K562 (cell line): ENCODE results near the gene QRICH1. TPM values are rescaled to one million over a fixed set of nuclear protein-coding genes. Genes with fewer than 3 reads are reported as not detected.

Experiments
- DACH1 ChIP-seq: fragments of 450-650 bp; IDR thresholded peaks from 2 replicates; pipeline ENCODE4 v1.6.1; 2018; ENCODE audit not compliant: partially characterized antibody
- HDAC1 ChIP-seq, 2 experiments: fragments of 450-650 bp; IDR thresholded peaks; 2 replicates each; pipeline ENCODE4 v1.6.1; 2016 to 2017; ENCODE audit warnings: inconsistent platforms in 1 of 2, mild to moderate bottlenecking in 1 of 2, moderate library complexity in 1 of 2
- JUN ChIP-seq, 2 experiments: sonication (generic) in 1 of 2; formaldehyde crosslinking in 1 of 2; IDR thresholded peaks; 2 replicates each; pipeline versions ENCODE4 v1.6.1 to v1.8.0; 2012 to 2022; ENCODE audit warnings: borderline replicate concordance in 2 of 2, mild to moderate bottlenecking in 2 of 2, improper control_type of control experiment in 1 of 2, low read depth in 1 of 2, low read length in 1 of 2, missing genetic modification reagents in 1 of 2
- MAFG ChIP-seq: fragments of 450-650 bp; conservative IDR thresholded peaks from 2 replicates; pipeline ENCODE4 v1.6.1; 2016; ENCODE audit warnings: missing genetic modification characterization, missing compliant biosample characterization
- MCM5 ChIP-seq: fragments of 450-650 bp; IDR thresholded peaks from 2 replicates; pipeline ENCODE4 v1.6.1; 2016; ENCODE audit warnings: low read depth
- MYC ChIP-seq, 2 experiments: fragments of 250-450 bp in 1 of 2; sonication (Bioruptor Pico) in 1 of 2; IDR thresholded peaks; 2 replicates each; pipeline versions ENCODE4 v1.5.1 to v1.6.1; 2012 to 2021; ENCODE audit warnings: low read depth in 2 of 2, borderline replicate concordance in 1 of 2, improper control_type of control experiment in 1 of 2, low read length in 1 of 2, mild to moderate bottlenecking in 1 of 2, moderate library complexity in 1 of 2
- NR4A1 ChIP-seq, 2 experiments: fragments of 250-450 bp in 1 of 2; fragments of 450-650 bp in 1 of 2; sonication (Bioruptor Pico) in 1 of 2; IDR thresholded peaks; 2 replicates each; pipeline versions ENCODE4 v1.4.0 to v1.6.1; 2016 to 2020; ENCODE audit warnings: mild to moderate bottlenecking in 2 of 2, missing compliant biosample characterization in 1 of 2, missing genetic modification characterization in 1 of 2, moderate library complexity in 1 of 2
- SIN3B ChIP-seq: fragments of 450-650 bp; IDR thresholded peaks from 2 replicates; pipeline ENCODE4 v1.6.1; 2017; ENCODE audit warnings: low read depth, mild to moderate bottlenecking, moderate library complexity
- TAF1 ChIP-seq: IDR thresholded peaks from 2 replicates; pipeline ENCODE4 v1.6.1; 2011; ENCODE audit warnings: mild to moderate bottlenecking, low read length, moderate library complexity; ENCODE audit not compliant: insufficient read depth, control insufficient read depth, severe bottlenecking; ENCODE audit errors: extremely low read depth
- UBTF ChIP-seq, 2 experiments: IDR thresholded peaks; 2 replicates each; pipeline ENCODE4 v1.6.1; 2012; ENCODE audit warnings: improper control_type of control experiment in 2 of 2, low read depth in 2 of 2, low read length in 2 of 2, borderline replicate concordance in 1 of 2
- ZBTB40 ChIP-seq, 2 experiments: fragments of 450-650 bp in 1 of 2; sonication (generic) in 1 of 2; formaldehyde crosslinking in 1 of 2; IDR thresholded peaks; 2 replicates each; pipeline versions ENCODE4 v1.7.1 to v1.9.0; 2016 to 2022; ENCODE audit warnings: inconsistent platforms in 1 of 2, mild to moderate bottlenecking in 1 of 2, missing genetic modification reagents in 1 of 2
- polyA plus RNA-seq, 8 experiments: library from polyadenylated mRNA; depleted of rRNA in 4 of 8; stranded (reverse) in 5 of 8; unstranded in 3 of 8; fragments of >200 nt; fragmentation: Nextera tagmentation in 2 of 8; fragmentation: Illumina TruSeq in 1 of 8; extraction: Ambion mirVana in 2 of 8; extraction: Trizol in 1 of 8; gene quantifications; 2 replicates each; pipeline versions ENCODE4 v1.2.1 to v1.2.3, GENCODE V29; 2011 to 2014; ENCODE audit warnings: inconsistent platforms in 1 of 8, missing spikeins in 1 of 8
- total RNA-seq, 7 experiments: library from RNA; depleted of rRNA in 6 of 7; stranded (reverse); fragments of >200 nt in 6 of 7; fragmentation: Illumina TruSeq in 2 of 7; extraction: Trizol in 2 of 7; gene quantifications; 2 replicates each; pipeline versions ENCODE4 v1.2.1 to v1.2.3, GENCODE V29; 2011 to 2021; ENCODE audit warnings: low replicate concordance in 1 of 7

Gene QRICH1
- total and polyA plus RNA-seq, 9 of the 15 experiments (the other 6 are each of a cell fraction or from before 2014, with no cell fraction given), result 20.1 to 99.2 (median 56.7) TPM

- TF ChIP-seq JUN (IDR thresholded peaks at IDR 0.05; ENCODE audit: borderline replicate concordance, low read depth, low read length), result peak; percentile 40; the same call in 1 of the 2 replicates
- TF ChIP-seq JUN (CRISPR knock-in tag; IDR thresholded peaks at IDR 0.05; ENCODE audit: borderline replicate concordance), result peak; percentile 61; the same call in 1 of the 2 replicates
- peak; percentile 84 for TF ChIP-seq SIN3B
- TF ChIP-seq HDAC1 (IDR thresholded peaks at IDR 0.05), result 0 out of 4 replicates have a peak, but pooled peaks of 1 of the 2 experiments have one; percentile 48
- peak; percentile 40; the same call in 1 of the 2 replicates for TF ChIP-seq MYC (IDR thresholded peaks at IDR 0.05; ENCODE audit: low read depth, low read length)
- no peak; the same call in 1 of the 2 replicates for TF ChIP-seq MYC (CRISPR knock-in tag; IDR thresholded peaks at IDR 0.05; ENCODE audit: borderline replicate concordance, low read depth)
- peak; percentile 80 for TF ChIP-seq TAF1
- TF ChIP-seq ZBTB40 (IDR thresholded peaks at IDR 0.05), result peak; percentile 29; the same call in 1 of the 2 replicates
- no peak for TF ChIP-seq ZBTB40 (CRISPR knock-in tag; IDR thresholded peaks at IDR 0.05)
- TF ChIP-seq MAFG (tag), result no peak
- peak; percentile 22 for TF ChIP-seq DACH1
- TF ChIP-seq NR4A1 (CRISPR knock-in tag; IDR thresholded peaks at IDR 0.05), result no peak
- TF ChIP-seq NR4A1 (tag; IDR thresholded peaks at IDR 0.05), result no peak
- TF ChIP-seq UBTF (IDR thresholded peaks at IDR 0.05; ENCODE audit: borderline replicate concordance in 1 of 2, low read depth in 2 of 2, low read length in 2 of 2), result 0 out of 4 replicates have a peak, but pooled peaks of 1 of the 2 experiments have one; percentile 34
- no peak for TF ChIP-seq MCM5
Observed at GRCh38 chr3:49021813-49022687, 71.8 kb downstream of the QRICH1 start, which contains the start of gene NDUFAF3 (continued).
